GM13977 (cell line): Measurements from ENCODE around the gene MRPS6.

ENCODE experiments used
- DNase-seq: peaks from one replicate; pipeline ENCODE4 v3.0.0; 2012; ENCODE audit warnings: low spot score
- CTCF ChIP-seq: IDR thresholded peaks from 2 replicates; pipeline ENCODE4 v1.5.1; 2012; ENCODE audit warnings: mild to moderate bottlenecking, control low read depth; ENCODE audit not compliant: insufficient read depth; ENCODE audit errors: extremely low read depth, missing control alignments
- in situ Hi-C: fragments of 300-500 bp; cut with MboI; formaldehyde crosslinking; loops from one replicate; pipeline ENCODE4 v1.12.0; 2022; ENCODE audit warnings: low sequenced_read_pairs, low pct_unique_long_range_greater_than_20kb, mixed read lengths, inconsistent platforms; ENCODE audit not compliant: unreplicated experiment

MRPS6 gene

GRCh38 chr21:34129901-34130715 lies 56.7 kb downstream of the MRPS6 start:
- DNase-seq: no peak
- no peak for TF ChIP-seq CTCF
- in situ Hi-C loops: no loop called here

DNA sequence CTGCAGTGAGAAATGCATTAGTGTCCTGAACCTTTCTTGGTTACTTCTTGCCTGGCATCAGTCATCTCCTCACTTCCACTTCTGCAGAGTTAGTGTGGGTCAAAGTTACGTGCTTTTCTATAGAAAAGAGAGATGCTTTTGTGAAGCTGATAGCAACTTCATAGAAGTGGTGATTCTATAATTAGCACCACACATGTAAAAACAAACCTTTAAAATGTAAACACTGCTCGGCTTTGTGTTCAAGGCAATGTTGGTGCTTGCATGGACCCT lies 57.3 kb downstream of the MRPS6 start:
- in situ Hi-C loops: no loop called here
- DNase-seq: no peak
- no peak for TF ChIP-seq CTCF

DNA sequence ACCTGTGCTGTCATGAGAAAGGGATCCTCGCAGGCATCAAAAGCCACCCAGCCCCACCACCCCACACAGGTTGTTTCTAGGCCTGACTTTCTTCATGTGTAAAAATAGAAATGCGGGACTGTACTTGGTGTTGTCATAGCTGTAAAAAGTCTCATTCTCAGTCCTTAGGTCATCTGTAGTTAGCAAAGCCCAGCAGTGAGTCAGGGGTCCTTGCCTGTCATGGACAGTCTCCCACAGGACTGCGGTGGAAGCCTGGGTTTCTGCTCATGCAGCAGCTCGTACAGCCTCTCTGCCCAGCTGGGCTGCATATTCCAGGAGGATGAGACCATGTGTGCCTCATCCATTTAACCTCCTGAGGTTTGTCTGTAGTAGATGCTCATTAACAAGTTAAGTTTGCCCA lies 58.2 kb downstream of the MRPS6 start:
- in situ Hi-C loops: no loop called here
- DNase-seq: no peak
- TF ChIP-seq CTCF: no peak

- no peak for TF ChIP-seq CTCF
- in situ Hi-C loops: no loop called here
- no peak for DNase-seq
Measured at GRCh38 chr21:34132202-34132601, 58.8 kb downstream of the MRPS6 start.

GRCh38 chr21:34132926-34133325 lies 59.5 kb downstream of the MRPS6 start:
- no peak for DNase-seq
- in situ Hi-C loops: no loop called here
- no peak for TF ChIP-seq CTCF

- TF ChIP-seq CTCF: no peak
- DNase-seq: no peak
- in situ Hi-C loops: no loop called here
Measured at GRCh38 chr21:34133392-34133791, 60.0 kb downstream of the MRPS6 start.

GRCh38 chr21:34133802-34134201 lies 60.4 kb downstream of the MRPS6 start:
- in situ Hi-C loops: no loop called here
- DNase-seq: no peak
- peak; percentile 18 for TF ChIP-seq CTCF
